ENCODE measurements around the gene DYNLRB2. TPM values are rescaled to one million over a fixed set of nuclear protein-coding genes. Genes with fewer than 3 reads are reported as not detected.

The DYNLRB2 gene
- total and polyA plus RNA-seq, 2 of the 13 experiments (the other 11 are each of a cell fraction or from before 2014, with no cell fraction given): not detected

- TF ChIP-seq ZNF883 (CRISPR knock-in tag; IDR thresholded peaks at IDR 0.05; ENCODE audit: not compliant biosample characterization) (peak; percentile 48), JDP2 (CRISPR knock-in tag; IDR thresholded peaks at IDR 0.05; ENCODE audit: borderline replicate concordance) (no peak), HMGXB4 (CRISPR knock-in tag; IDR thresholded peaks at IDR 0.05; ENCODE audit: borderline replicate concordance in 1 of 2, low read depth in 1 of 2) (peak in 1 of 2 experiments; percentile 47; a peak in 2 of 4 replicates), ZBTB1 (CRISPR knock-in tag; IDR thresholded peaks at IDR 0.05; ENCODE audit: borderline replicate concordance) (no peak), SNAPC5 (CRISPR knock-in tag; IDR thresholded peaks at IDR 0.05; ENCODE audit: borderline replicate concordance) (no peak; the same call in 1 of the 2 replicates), REPIN1 (CRISPR knock-in tag; IDR thresholded peaks at IDR 0.05; ENCODE audit: borderline replicate concordance, low read depth) (peak; percentile 76; the same call in 1 of the 2 replicates), ZNF678 (CRISPR knock-in tag; IDR thresholded peaks at IDR 0.05) (no peak), ZKSCAN8 (CRISPR knock-in tag; IDR thresholded peaks at IDR 0.05; ENCODE audit: borderline replicate concordance) (peak; percentile 41; the same call in 1 of the 2 replicates), SCMH1 (CRISPR knock-in tag; IDR thresholded peaks at IDR 0.05; ENCODE audit: borderline replicate concordance) (no peak), PBX2 (CRISPR knock-in tag; IDR thresholded peaks at IDR 0.05) (no peak), ZNF446 (CRISPR knock-in tag; IDR thresholded peaks at IDR 0.05) (0 out of 2 replicates have a peak, but pooled peaks have one; percentile 24), PCBP1 (IDR thresholded peaks at IDR 0.05; ENCODE audit: borderline replicate concordance, low read depth, low read length) (no peak), POLR2AphosphoS5 (IDR thresholded peaks at IDR 0.05; ENCODE audit: low read depth, low read length) (0 out of 2 replicates have a peak, but pooled peaks have one; percentile 34), GRHL1 (CRISPR knock-in tag; conservative IDR thresholded peaks at IDR 0.05) (no peak), CREB3 (CRISPR knock-in tag; IDR thresholded peaks at IDR 0.05) (peak; percentile 82; the same call in 1 of the 2 replicates), ZMYM4 (CRISPR knock-in tag; IDR thresholded peaks at IDR 0.05) (peak; percentile 99), ZNF564 (CRISPR knock-in tag; IDR thresholded peaks at IDR 0.05) (0 out of 2 replicates have a peak, but pooled peaks have one; percentile 51), CEBPG (CRISPR knock-in tag; IDR thresholded peaks at IDR 0.05) (0 out of 2 replicates have a peak, but pooled peaks have one; percentile 18), E2F5 (CRISPR knock-in tag; conservative IDR thresholded peaks at IDR 0.05) (no peak), ZNF20 (CRISPR knock-in tag; IDR thresholded peaks at IDR 0.05) (no peak), HDAC1 (CRISPR knock-in tag; IDR thresholded peaks at IDR 0.05) (peak; percentile 96; the same call in 1 of the 2 replicates), ZNF703 (CRISPR knock-in tag; IDR thresholded peaks at IDR 0.05; ENCODE audit: borderline replicate concordance) (no peak)
These were observed at the start of gene DYNLRB2 (continued) for GRCh38 chr16:80540516-80541305.

All from HepG2 (cell line).